Endodermal cell (in vitro differentiated cells): ENCODE data around the gene NDUFS3. TPM values are rescaled to one million over a fixed set of nuclear protein-coding genes. Genes with fewer than 3 reads are reported as not detected.
A peak's percentile ranks its signal among the peaks of the same experiment; 100 is the strongest.

ENCODE experiments used
- DNase-seq: peaks from one replicate; pipeline ENCODE4 v3.0.0-alpha.2; 2017
- H3K27ac ChIP-seq: 2 replicates; pipeline ENCODE4 v1.5.1; 2013; ENCODE audit warnings: mild to moderate bottlenecking, low read depth, low read length, moderate library complexity
- H3K27me3 ChIP-seq: 2 replicates; pipeline ENCODE4 v1.6.1; 2013; ENCODE audit warnings: mild to moderate bottlenecking, low read length, moderate library complexity; ENCODE audit not compliant: insufficient read depth, control insufficient read depth, poor library complexity, severe bottlenecking
- H3K36me3 ChIP-seq: 2 replicates; pipeline ENCODE4 v1.7.0; 2013; ENCODE audit warnings: mild to moderate bottlenecking, low read length, moderate library complexity; ENCODE audit not compliant: control insufficient read depth, insufficient read depth
- H3K4me1 ChIP-seq: one replicate; pipeline ENCODE4 v1.7.0; 2013; ENCODE audit warnings: low read length; ENCODE audit not compliant: control insufficient read depth, insufficient read depth
- H3K4me3 ChIP-seq: 2 replicates; pipeline ENCODE4 v1.5.1; 2013; ENCODE audit warnings: mild to moderate bottlenecking, low read length, moderate library complexity
- H3K9ac ChIP-seq: 2 replicates; pipeline ENCODE4 v1.6.1; 2013; ENCODE audit warnings: mild to moderate bottlenecking, low read length, moderate library complexity; ENCODE audit not compliant: poor library complexity, severe bottlenecking; ENCODE audit errors: extremely low read depth
- H3K9me3 ChIP-seq: 2 replicates; pipeline ENCODE4 v1.6.1; 2013; ENCODE audit warnings: mild to moderate bottlenecking, low read length, moderate library complexity; ENCODE audit not compliant: control insufficient read depth
- H3K27ac Mint-ChIP-seq: 2 replicates; pipeline ENCODE4 v1.8.0; 2020; ENCODE audit warnings: mixed read lengths
- H3K27me3 Mint-ChIP-seq: 2 replicates; pipeline ENCODE4 v1.8.0; 2021; ENCODE audit warnings: mild to moderate bottlenecking, mixed read lengths; ENCODE audit not compliant: insufficient read depth
- H3K36me3 Mint-ChIP-seq: 2 replicates; pipeline ENCODE4 v1.8.0; 2020; ENCODE audit warnings: low read depth, mixed read lengths
- H3K4me1 Mint-ChIP-seq: 2 replicates; pipeline ENCODE4 v1.8.0; 2020; ENCODE audit warnings: mixed read lengths
- H3K4me3 Mint-ChIP-seq: 2 replicates; pipeline ENCODE4 v1.8.0; 2020; ENCODE audit warnings: mild to moderate bottlenecking, moderate library complexity, mixed read lengths
- H3K9me3 Mint-ChIP-seq: 2 replicates; pipeline ENCODE4 v1.8.0; 2020; ENCODE audit warnings: mild to moderate bottlenecking, mixed read lengths
- WGBS, 2 experiments: methylation state at CpG; one replicate each; pipeline versions ENCODE4 v1.1.5 to v1.1.7; 2013; ENCODE audit warnings: missing lambda C conversion rate in 2 of 2, mixed read lengths in 1 of 2; ENCODE audit not compliant: insufficient coverage in 1 of 2, insufficient read length in 1 of 2; 5-methylcytosine and 5-hydroxymethylcytosine counted together
- total RNA-seq, 2 donors: library from RNA; stranded (reverse); fragmentation: NEBNext Ultra II Directional in 1 of 2; extraction: Animal tissue kit (Norgen Biotek cat#: 25700) in 1 of 2; gene quantifications; 2 replicates in 1 of 2; 3 replicates in 1 of 2; pipeline ENCODE4 v1.2.1, GENCODE V29; 2021
- TF ChIP-seq, protein P1 (sequence below): fragments of 200-600 bp; sonication (generic); conservative IDR thresholded peaks from 2 replicates; pipeline ENCODE4 v1.5.0; 2021; ENCODE audit warnings: antibody characterized with exemption, mild to moderate bottlenecking

The NDUFS3 gene
- total RNA-seq, 2 donors from 2014 or later, result 104 to 106 TPM

DNA sequence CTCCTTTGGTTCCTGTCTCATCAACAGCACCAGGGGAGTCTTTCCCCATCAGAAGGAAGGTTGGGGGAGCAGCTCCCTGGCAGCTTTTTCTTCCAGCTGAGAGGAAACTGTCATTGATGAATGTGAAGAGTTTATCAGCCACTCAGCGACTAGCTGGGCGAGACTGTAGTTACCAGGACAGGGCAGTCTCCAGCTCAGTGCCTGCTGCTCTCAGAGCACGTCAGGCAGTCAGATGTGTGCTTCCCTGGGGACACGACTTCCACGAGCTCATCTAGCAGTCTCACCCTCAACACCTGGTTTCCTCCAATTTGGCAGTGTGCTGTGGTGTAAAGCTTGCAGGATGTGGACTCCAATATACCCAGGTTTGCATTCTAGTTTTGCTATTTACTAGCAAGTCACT lies 27.9 kb downstream of the NDUFS3 start:
- no peak overlapping the region for H3K4me3 ChIP-seq
- TF ChIP-seq, protein P1, sequence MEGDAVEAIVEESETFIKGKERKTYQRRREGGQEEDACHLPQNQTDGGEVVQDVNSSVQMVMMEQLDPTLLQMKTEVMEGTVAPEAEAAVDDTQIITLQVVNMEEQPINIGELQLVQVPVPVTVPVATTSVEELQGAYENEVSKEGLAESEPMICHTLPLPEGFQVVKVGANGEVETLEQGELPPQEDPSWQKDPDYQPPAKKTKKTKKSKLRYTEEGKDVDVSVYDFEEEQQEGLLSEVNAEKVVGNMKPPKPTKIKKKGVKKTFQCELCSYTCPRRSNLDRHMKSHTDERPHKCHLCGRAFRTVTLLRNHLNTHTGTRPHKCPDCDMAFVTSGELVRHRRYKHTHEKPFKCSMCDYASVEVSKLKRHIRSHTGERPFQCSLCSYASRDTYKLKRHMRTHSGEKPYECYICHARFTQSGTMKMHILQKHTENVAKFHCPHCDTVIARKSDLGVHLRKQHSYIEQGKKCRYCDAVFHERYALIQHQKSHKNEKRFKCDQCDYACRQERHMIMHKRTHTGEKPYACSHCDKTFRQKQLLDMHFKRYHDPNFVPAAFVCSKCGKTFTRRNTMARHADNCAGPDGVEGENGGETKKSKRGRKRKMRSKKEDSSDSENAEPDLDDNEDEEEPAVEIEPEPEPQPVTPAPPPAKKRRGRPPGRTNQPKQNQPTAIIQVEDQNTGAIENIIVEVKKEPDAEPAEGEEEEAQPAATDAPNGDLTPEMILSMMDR, result no peak
- peaks cover 4% of the 10 kb centered on the region for H3K4me1 ChIP-seq
- no peaks in the 10 kb centered on the region for H3K9me3 Mint-ChIP-seq
- no peak overlapping the region for H3K27ac Mint-ChIP-seq
- DNase-seq, result peak; percentile 68
- no peaks in the 10 kb centered on the region for H3K27me3 ChIP-seq
- WGBS, 2 experiments, result 50 to 57% methylated on average over 5 of the region's 5 CpGs
- no peak overlapping the region for H3K4me3 Mint-ChIP-seq
- peaks cover 6% of the 10 kb centered on the region for H3K36me3 ChIP-seq
- no peaks in the 10 kb centered on the region for H3K27me3 Mint-ChIP-seq
- no peaks in the 10 kb centered on the region for H3K36me3 Mint-ChIP-seq
- H3K27ac ChIP-seq, result no peak overlapping the region
- H3K4me1 Mint-ChIP-seq, result peaks cover 14% of the 10 kb centered on the region
- H3K9ac ChIP-seq, result no peak overlapping the region
- no peaks in the 10 kb centered on the region for H3K9me3 ChIP-seq

DNA sequence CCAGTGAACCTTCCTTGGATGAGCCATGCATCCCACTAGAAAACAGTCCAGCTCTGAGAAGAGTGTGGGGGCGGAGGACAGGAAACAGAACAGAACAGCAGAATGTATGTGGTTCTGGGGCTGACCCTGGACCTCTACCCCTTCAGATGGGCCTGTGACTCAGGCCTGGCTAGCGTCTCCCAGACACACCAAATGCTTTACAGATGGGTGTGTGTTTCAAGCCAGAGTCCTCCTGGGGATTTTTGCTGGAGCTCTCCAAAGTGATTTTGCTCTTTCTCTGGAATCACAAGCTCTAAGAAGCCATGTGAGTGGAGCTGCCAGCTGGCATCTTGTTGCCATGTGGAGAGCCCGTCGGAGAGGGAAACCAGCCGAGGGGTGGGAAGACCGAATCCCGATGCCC lies 28.5 kb downstream of the NDUFS3 start:
- peaks cover 6% of the 10 kb centered on the region for H3K36me3 ChIP-seq
- Mint-ChIP-seq H3K27ac (no peak overlapping the region), H3K4me3 (no peak overlapping the region), H3K4me1 (peaks cover 14% of the 10 kb centered on the region), H3K9me3 (no peaks in the 10 kb centered on the region), H3K36me3 (no peaks in the 10 kb centered on the region), H3K27me3 (no peaks in the 10 kb centered on the region)
- H3K9ac ChIP-seq, result no peak overlapping the region
- H3K9me3 ChIP-seq, result no peaks in the 10 kb centered on the region
- no peaks in the 10 kb centered on the region for H3K27me3 ChIP-seq
- H3K4me3 ChIP-seq, result no peak overlapping the region
- TF ChIP-seq, protein P1, result no peak
- H3K27ac ChIP-seq, result no peak overlapping the region
- no peak for DNase-seq
- WGBS, 2 experiments, result 92 to 96% methylated on average over 6 to 7 of the region's 7 CpGs
- H3K4me1 ChIP-seq, result peaks cover 4% of the 10 kb centered on the region

DNA sequence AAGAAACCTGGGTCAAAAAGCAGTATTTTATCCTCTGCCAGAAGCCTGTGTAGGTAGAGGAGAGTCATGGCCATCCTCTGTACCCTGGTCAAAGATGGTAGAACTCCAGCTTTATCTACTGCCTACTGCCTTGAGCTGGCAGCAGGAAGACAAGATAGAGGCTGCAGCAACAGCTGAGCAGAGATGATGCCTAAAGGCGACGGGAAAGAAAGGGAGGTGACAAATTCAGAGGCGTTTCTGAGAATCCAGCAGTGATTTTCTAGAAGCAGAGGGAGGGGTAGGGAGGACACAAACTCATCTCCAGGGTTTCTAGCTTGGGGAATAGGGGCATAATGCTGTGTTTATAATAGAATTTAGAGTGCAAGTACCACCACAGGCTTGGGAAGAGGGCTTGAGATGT lies 30.8 kb downstream of the NDUFS3 start:
- Histone ChIP-seq H3K36me3 (peaks cover 6% of the 10 kb centered on the region), H3K9ac (no peak overlapping the region), H3K4me1 (peaks cover 4% of the 10 kb centered on the region), H3K4me3 (no peak overlapping the region), H3K27me3 (no peaks in the 10 kb centered on the region), H3K27ac (no peak overlapping the region), H3K9me3 (no peaks in the 10 kb centered on the region)
- Mint-ChIP-seq H3K27ac (no peak overlapping the region), H3K4me1 (peaks cover 14% of the 10 kb centered on the region), H3K9me3 (no peaks in the 10 kb centered on the region), H3K4me3 (no peak overlapping the region), H3K36me3 (no peaks in the 10 kb centered on the region), H3K27me3 (no peaks in the 10 kb centered on the region)
- peak; percentile 16 for DNase-seq
- WGBS, 2 experiments, result 92 to 93% methylated on average over 3 of the region's 3 CpGs
- TF ChIP-seq, protein P1, result no peak
